Stimulated activated CD4-positive, alpha-beta T cell treated with anti-CD3 and anti-CD28 coated beads, Interleukin-4, amount 100 ng/mL, for 1 hour (primary cell): ENCODE results near the gene IL4R.
"Not testable (repeated sequence)": the region's sequence is repeated elsewhere in the genome, so short reads cannot be mapped to it uniquely, and the experiment has no call there.

Source experiments
- DNase-seq: peaks from one replicate; pipeline ENCODE4 v3.0.0-alpha.2; 2020

Gene IL4R

DNA sequence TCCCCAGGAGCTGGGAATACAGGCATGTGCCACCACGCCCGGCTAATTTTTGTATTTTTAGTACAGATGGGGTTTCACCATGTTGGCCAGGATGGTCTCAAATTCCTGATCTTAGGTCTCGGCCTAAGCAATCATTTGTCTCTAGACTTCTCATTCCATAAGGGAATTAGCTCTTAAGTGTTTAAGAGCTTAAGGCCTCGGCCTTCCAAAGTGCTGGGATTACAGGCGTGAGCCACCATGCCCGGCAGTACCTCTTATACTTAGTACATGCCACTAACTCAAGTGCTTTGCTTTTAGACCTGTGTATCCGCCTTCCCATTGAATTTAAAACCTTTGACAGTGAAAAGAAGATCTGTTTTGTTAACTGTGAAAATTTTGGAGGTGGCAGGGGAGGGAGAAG, 71.6 kb downstream of the IL4R start:
- DNase-seq: no peak

DNA sequence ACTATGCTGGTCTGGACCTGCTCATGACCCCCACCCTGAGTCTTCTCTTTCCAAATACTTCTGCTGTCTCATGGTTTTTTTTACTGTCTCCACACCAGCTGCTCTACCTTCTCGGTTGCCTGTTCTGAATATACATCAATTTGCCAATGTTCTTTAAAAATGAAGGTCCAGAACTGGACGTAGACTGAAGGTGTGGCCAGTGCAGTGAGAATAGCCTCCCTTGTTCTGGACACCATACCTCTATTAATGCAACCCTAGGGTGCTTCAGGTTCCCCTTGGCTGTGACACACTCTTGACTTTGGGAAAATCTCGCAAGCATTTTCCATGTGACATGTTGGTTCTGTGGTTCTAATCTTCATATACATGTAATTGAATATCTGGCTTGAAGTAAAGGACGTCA, 72.9 kb downstream of the IL4R start:
- no peak for DNase-seq

DNA sequence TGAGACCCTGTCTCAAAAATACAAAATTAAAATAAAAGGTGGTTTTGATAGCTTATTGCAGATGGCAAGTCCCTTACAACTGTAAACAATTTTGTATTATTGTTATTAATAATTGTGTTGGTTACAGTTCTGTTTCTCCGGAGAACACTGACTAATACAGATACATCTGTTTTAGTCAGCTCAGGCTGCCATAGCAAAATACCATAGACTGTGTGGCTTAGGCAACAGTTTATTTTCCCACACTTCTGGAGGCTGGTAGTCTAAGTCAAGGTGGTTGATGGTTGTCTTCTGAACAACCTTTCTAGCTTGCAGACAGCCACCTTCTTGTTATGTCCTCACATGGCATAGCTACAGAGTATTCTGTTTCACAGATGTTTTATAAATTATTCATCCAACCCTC, 74.0 kb downstream of the IL4R start:
- DNase-seq: no peak

DNA sequence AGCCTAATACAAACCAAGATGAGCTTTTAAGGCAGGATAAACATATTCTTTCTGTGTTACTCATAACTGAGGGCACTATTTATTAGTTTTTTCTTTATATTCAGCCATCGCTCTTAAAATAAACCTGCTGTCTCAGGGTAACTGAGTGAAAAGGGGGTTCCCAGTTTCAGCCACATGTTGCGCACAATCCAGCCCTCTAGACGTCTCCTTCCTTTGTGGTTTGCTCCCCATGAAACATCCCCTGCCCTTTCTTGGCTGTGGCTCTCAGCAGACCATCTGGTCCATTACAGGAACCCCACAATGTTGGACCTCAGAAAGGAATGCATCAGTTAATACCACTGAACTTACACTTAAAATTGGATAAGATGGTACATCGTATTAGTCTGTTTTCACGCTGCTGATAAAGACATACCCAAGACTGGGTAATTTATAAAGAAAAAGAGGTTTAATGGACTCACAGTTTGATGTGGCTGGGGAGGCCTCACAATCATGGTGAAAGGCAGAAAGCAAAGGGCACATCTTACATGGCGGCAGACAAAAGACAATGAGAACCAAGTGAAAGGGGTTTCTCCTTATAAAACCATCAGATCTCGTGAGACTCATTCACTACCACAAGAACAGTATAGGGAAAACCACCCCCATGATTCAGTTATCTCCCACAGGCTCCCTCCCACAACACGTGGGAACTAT, 75.6 kb downstream of the IL4R start:
- DNase-seq: no peak

DNA sequence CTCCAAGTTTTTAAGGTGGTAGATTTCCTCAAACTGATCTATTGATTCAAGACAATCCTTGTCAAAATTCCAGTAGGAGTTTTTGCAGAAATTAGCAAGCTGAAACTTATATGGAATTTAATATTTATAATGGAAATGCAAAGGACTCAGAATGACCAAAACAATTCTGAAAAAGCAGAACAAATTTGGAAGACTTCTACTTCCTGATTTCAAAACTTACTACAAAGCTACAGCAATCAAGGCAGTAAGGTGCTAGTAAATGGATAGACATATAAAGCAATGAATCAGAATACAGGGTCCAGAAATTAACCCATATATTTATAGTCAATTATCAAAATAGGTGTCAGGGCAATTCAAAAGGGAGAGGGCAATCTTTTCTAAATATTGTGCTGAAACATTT, 76.4 kb downstream of the IL4R start:
- DNase-seq: no peak

DNA sequence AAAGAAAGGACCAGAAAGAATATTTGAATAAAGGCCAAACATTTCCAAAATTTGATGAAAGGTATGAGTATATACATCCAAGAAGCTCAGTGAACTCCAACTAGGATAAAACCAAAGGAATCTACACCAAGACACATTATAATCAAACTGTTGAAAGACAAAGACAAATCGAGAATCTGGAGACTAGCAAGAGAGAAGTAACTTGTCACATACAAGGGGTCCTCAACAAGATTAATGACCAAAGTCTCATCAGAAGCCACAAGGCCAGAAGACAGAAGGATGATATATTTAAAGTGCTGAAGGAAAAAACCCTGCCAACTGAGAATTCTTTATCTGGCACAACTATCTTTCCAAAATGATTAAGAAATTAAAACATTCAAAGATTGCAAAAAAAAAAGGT, 78.9 kb downstream of the IL4R start:
- DNase-seq: no peak

DNA sequence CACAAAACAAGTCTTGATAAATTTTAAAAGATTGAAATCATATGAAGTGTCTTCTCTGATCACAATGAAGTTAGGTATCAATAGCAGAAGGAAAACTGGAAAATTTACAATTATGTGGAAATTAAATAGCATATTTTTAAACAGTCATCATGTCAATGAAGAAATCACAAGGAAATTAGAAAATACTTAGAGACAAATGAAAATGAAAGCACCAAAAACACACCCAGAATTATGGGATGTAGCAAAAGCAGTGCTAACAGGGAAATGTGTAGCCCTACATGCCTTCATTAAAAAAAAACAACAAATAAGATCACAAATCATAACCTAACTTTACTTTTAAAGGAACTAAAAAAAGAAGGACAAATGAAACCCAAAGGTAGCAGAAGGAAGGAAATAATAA, 80.7 kb downstream of the IL4R start:
- no peak for DNase-seq

DNA sequence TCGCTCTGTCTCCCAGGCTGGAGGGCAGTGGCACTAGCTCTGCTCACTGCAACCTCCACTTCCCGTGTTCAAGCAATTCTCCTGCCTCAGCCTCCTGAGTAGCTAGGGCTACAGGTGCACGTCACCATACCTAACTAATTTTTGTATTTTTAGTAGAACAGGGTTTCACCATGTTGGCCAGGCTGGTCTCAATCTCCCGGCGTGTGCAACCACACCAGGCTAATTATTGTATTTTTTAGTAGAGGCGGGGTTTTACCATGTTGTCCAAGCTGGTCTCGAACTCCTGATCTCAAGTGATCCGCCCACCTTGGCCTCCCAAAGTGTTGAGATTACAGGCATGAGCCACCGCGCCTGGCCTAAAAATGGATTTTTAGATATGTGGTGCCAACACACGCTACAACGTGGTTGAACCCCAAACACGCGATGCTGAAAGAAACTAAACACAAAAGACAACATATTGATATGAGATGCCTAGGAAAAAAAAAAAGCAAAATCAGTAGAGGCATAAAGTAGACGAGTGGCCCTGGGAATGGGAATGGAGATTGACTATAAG, 84.6 kb downstream of the IL4R start:
- DNase-seq: not testable (repeated sequence)

DNA sequence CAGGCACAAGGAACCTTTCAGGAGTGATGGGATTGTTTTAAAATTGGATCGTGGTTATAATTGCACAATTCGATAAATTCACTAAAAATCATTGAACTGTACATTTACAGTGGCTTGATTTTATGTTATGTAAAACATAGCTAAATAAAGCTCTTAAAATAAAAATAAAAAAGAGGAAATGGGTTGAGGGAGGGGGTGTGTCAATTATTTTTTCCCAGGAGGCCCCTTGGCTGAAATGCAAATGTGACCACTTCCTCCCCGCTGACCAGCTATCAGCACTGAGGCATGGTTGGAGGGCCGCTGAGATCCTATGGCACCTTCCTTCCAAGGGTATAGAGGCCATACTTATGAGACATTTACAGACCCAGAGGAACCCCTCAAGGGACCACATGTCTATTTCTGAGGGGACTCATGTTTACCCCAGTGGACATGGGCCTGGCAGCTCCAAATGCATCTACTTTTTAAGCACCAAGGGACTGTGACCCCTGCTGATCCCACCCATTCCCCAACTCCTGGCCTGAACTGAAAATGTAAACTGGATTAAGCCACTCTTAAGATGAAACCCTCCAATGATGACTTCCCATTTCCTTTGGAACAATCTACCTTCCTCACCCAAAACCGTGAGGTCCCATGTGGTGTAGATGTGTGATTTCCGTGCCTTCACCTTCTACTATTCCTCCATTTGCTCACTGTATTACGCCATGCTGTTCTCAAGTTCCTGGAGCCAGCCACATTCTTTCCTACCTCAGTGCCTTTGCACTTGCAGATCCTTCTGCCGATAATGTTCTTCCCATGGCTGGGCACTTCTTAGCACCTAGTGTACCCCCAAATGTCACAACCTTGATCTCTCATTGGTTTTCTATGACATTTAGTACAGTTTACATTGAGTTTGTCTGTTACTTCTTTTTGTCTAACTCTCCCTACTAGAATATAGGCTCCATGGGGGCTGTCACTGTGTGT, 85.4 kb downstream of the IL4R start:
- DNase-seq: no peak

DNA sequence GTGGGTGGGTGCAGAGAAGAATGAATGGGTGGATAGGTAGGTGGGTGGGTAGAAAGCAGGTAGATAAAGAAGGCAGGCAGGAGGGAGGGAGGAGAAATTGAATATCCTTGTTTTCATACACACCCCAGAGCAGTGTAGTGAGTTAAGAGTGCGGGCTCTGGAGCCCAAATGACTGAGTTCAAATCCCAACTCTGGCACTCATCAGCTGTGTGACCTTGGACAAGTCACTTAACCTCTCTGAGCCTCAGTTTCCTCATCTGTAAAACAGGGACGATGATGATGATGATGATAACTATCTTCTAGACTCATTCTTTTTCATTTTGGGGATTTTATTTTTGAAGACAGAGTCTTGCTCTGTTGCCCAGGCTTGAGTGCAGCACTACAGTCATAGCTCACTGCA, 86.2 kb downstream of the IL4R start:
- no peak for DNase-seq

DNA sequence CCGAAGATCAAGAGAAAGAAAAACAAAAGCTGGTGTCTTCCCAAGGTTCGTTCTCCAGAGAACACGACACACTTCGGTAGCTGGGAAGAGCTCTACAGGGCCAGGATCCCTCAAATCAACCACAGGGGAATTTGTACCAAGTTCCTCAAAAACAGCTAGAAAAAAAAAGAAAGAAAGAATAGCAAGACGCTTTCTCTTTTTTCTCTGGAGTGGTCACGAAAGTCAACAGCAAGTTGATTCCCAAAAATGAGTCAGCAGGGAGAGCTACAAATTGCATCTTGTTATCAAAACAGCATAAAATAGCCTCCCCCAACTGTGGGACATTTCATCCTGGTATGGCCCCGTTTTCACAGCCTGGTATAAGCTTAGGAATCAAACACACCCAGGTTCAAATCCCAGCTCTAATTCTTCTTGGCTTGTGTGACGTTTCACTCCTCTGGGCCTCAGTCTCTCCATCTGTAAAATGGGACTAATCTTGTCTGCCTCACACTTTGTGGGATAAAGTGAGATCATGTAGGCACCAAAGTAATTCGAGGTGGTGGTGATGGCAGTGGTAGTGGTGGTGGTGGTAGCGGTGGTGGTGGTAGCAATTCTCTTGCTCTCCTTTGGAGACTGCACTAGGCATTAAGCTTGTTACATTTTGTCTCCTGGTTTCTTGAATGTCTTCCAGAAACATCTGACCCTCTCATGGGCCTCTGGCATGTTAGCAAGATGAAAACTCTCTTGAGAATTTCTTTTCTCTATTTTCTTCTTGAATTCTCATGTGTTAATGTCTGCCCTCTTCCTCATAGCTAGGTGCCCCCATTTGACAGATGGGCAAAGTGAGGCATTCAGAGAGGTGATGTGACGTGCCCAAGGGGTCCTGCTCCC, 87.2 kb downstream of the IL4R start:
- DNase-seq: no peak

DNA sequence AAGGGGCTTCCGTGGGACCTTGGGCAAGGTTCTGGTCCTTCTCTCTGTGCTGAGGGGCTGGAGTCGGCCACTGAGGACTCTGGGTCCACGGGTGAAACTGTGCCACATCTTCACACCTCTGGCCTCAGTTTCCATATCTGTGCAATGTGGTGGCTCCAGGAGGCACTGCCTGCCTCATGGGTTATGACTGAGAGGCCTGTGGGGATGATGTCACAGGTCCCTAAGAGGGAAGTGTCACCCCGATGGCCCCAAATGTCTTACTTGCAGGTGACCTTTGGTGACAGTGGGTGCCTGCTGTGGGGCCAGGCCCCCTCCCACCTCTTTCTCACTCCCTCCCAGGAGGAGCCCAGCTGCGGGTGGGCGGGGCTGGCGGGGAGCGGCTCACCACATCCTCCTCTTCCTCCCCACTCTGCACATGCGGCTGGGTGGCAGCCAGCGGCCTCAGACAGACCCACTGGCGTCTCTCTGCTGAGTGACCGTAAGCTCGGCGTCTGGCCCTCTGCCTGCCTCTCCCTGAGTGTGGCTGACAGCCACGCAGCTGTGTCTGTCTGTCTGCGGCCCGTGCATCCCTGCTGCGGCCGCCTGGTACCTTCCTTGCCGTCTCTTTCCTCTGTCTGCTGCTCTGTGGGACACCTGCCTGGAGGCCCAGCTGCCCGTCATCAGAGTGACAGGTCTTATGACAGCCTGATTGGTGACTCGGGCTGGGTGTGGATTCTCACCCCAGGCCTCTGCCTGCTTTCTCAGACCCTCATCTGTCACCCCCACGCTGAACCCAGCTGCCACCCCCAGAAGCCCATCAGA, 88.2 kb downstream of the IL4R start, which contains the start of gene IL21R:
Gene IL21R, plus strand, starts transcription at position 407 of the 801 bp plus-strand sequence. CDS start 27,898 bp downstream, outside the sequence.
- DNase-seq: peak; percentile 81

DNA sequence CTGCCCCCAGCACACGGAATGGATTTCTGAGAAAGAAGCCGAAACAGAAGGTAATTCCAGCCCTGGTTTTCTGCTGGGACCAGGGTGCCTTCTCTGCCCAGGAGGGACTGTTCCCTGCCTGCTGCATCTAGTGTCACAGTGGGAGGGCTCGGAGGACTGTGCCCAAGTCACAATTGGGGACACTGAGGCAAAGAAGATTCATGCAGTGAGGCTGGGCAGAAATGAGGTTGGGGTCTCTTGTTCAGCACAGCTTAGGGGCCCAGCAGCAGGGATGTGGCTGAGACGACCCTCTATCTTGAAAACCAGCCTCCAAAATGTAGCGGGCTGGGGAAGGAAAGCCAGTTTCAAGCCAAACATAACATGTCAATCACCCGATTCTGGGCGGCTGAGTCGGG, 88.8 kb downstream of the IL4R start:
- no peak for DNase-seq

DNA sequence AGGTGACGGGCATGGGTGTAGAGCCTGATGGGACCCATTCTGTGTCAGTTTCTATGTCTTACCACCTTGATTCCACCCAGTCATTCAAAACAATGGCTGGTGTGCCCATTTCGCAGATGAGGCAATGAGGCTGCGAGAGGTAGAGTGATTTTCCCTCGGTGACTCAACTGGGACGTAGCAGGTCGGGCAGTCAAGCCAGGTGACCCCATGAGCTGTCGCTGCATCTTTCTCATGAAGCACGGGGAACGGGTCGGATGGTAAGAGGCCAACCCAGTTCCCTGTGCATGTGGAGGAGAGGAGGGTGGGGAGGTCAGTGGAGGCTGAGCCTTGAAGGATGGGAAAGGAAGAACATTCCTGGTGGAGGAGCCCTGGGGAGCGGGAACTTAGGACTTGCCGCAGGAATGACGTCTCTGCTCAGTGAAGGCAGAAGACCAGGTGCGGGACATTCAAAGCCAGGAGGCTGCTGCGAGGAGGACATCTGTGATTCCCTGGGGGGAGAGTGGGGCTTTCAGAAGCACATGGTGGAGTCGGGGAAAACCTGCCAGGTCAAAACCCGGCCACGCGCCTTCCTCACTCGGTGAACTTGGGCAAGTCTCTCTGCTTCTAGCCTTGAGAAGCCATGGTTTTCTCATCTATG, 89.3 kb downstream of the IL4R start:
- DNase-seq: peak; percentile 56

DNA sequence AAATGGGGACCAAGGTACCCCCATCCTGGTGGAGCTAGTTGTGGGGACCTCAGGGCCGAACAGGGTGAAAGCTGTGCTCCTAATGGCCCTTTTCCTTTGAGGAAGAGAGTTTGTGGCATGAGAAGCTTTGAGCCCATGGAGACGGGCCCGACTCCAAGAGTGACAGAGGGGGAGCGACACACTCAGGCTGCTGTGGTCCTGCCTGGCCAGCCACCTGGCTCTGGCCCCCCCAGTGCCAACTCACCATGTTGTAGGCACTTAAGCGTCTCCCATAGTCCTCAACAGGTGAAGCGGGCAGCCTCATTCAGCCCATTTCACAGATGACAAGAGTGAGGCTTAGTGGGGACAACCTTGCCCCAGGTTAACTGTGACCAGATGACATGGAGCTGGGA, 89.8 kb downstream of the IL4R start:
- DNase-seq: no peak

DNA sequence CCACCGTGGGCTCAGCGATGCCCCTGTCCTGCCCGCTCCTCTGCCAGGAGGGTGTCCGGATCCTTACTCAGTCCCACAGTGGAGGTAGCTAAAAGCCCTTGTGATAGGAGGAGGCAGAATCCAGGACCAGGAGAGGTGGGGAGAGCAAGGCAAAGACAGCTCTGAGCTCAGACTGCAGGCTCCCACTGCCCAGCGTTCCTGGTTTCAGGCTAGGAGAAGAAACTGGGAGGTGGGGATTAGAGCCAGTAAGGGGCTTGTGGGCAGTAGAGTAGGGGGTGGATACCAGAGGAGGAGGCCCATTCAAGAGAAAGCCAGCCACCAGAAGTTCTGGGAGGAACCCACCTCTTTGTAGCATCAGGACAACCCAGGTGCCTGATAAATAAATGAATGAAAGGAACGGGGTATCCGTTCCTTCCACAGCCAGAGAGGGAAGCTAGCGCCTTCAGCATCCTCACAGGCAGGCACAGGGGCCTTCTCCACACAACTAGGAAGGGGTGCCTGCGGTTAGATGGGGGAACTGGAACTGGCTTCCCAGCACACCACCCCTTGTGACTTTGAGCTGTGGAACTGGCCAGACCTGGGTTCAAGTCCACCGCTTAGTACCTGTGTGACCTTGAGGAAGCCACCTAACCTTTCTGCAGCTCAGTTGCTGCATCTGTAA, 90.5 kb downstream of the IL4R start:
- peak; percentile 33 for DNase-seq

DNA sequence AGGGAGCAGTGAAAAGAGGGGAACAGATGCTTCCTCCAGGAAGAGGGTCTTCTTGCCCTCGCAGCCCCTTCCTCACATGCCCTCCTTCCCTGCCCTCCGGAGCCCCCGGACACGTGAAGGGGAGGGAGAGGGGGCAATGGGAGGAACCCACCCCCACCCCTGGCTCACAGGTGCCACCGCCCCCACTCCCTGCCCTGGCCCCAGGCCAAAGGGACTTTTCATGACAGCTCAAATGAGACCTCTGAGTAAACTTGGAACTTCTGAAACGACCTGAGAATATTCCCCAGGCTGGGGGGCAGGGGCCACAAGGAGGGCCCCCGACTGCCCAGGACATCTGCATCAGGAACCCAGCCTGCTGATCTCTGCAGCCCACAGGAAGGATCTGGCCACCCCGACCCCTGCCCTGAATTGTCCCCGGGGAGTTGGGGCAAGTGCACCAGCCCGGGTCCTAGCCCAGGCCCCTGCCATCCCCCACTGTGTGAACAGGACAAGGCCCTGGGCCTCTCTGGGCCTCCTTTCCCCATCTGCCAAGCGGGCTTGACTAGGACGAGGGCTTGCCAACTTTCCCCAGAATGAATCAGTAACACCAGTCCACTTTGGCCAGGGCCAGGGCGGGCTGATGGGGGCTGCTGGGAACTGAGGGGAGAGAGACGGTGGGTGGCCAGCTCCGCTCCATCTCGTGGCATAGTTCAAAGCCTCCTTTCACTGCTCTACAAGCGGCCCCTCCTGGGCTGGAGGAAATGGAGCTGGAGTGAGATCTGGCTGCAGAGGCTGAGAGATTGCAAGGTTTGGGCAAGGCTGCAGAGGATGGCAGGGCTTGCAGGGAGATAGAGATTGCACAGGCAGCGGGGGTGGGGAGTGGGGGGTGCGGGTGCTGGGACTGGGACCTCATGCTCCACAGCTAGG, 92.0 kb downstream of the IL4R start:
- peak; percentile 86 for DNase-seq

DNA sequence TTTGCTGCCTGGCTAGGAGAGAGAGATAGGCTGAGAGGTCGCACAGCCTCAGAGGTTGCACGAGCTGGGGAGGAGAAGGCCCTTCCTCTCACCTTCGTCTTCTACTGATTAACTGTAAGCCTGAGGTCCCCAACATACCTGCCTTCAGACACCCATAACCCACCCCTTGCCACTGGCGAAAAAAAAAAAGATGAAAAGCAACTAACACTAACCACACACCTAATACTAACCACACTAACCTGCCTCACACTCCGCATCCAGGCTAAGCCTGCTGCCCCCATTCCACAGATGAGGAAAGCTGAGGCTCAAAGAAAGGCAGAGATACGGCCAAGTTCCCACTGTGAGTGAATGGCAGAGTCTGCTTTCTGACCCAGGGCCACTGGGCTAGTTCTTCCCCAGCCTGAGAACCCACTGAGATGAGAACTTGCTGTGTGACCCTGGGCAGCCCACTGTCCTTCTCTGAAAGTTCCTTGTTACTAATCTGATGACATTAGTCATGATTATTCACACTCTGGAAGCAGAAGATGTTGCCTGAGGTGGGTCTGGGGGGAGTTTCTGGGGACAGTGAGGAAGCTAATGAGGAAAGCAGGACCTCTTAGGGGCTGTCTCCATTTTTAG, 92.8 kb downstream of the IL4R start:
- no peak for DNase-seq

DNA sequence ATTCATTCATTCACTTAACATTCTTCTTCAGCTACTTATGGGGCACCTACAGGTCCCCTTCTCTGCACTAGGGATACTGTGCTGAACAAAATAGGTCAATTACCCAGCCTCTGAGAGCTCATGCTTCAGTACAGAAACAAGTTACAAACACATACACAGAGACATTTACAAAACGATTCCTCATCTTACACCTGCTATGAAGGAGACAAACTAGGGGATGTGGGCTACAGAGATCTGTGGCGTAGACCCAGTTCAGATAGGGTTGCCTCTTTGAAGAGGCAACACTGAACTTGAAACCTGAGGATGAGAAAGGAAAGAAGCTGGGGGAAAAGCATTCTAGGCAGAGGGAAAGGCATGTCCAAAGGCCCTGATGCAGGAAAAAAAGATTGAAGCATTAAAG, 93.4 kb downstream of the IL4R start:
- DNase-seq: no peak
